Activated CD8-positive, alpha-beta T cell treated with anti-CD3 and anti-CD28 coated beads for 36 hours (primary cell): ENCODE data around the gene SECISBP2L. TPM values are rescaled to one million over a fixed set of nuclear protein-coding genes. Genes with fewer than 3 reads are reported as not detected.

Source experiments
- ATAC-seq: fragments of 200-7000 bp; cut with Tn5 transposase; one replicate; pipeline ENCODE4 v1.10.0; 2021; ENCODE audit warnings: mild to moderate bottlenecking, moderate library complexity
- CTCF ChIA-PET: fragments of 350-600 bp; sonication (Branson Sonifier 250); formaldehyde crosslinking; loops from one replicate; lab custom pipeline; 2021; ENCODE audit warnings: antibody characterized with exemption; lab: Charles Lee
- POLR2A ChIA-PET: fragments of 350-600 bp; sonication (Branson Sonifier 250); formaldehyde crosslinking; loops from one replicate; lab custom pipeline; 2021; ENCODE audit warnings: antibody characterized with exemption; lab: Charles Lee
- DNase-seq: peaks from one replicate; pipeline ENCODE4 v3.0.0-alpha.2; 2020
- H3K27ac Mint-ChIP-seq: one replicate; pipeline ENCODE4 v1.8.0; 2021; ENCODE audit warnings: mild to moderate bottlenecking, mixed read lengths
- H3K27me3 Mint-ChIP-seq: one replicate; pipeline ENCODE4 v1.8.0; 2021; ENCODE audit warnings: mixed read lengths
- H3K36me3 Mint-ChIP-seq: one replicate; pipeline ENCODE4 v1.8.0; 2021; ENCODE audit warnings: low read depth, mixed read lengths
- H3K4me1 Mint-ChIP-seq: one replicate; pipeline ENCODE4 v1.8.0; 2021; ENCODE audit warnings: low read depth, mixed read lengths
- H3K4me3 Mint-ChIP-seq: one replicate; pipeline ENCODE4 v1.8.0; 2021; ENCODE audit warnings: mild to moderate bottlenecking, moderate library complexity, mixed read lengths
- H3K9me3 Mint-ChIP-seq: one replicate; pipeline ENCODE4 v1.8.0; 2021; ENCODE audit warnings: mixed read lengths
- CTCF ChIP-seq: fragments of 200-600 bp; IDR thresholded peaks from one replicate; pipeline ENCODE4 v1.8.0; 2022; ENCODE audit warnings: antibody characterized with exemption, mild to moderate bottlenecking
- intact Hi-C: fragments of 100-400 bp; cut with micrococcal nuclease; formaldehyde crosslinking; loops from one replicate; pipeline ENCODE4 v1.10.0; 2022
- total RNA-seq, 2 experiments: library from RNA; stranded (reverse); gene quantifications; one replicate each; pipeline ENCODE4 v1.2.3, GENCODE V29; 2021

SECISBP2L gene
- total RNA-seq, 2 experiments from 2014 or later = 17.9 to 19.6 TPM

- POLR2A ChIA-PET = no interaction called here
- CTCF ChIA-PET = interaction anchor here (1.2 kb wide), 1 partner anchor 36 kb away, joined by 3 read pairs; no protein-coding TSS in a partner anchor
- Mint-ChIP-seq H3K27ac (no peak overlapping the region), H3K4me3 (no peak overlapping the region), H3K36me3 (no peaks in the 10 kb centered on the region), H3K4me1 (no peaks in the 10 kb centered on the region), H3K27me3 (no peaks in the 10 kb centered on the region), H3K9me3 (no peaks in the 10 kb centered on the region)
- TF ChIP-seq CTCF = no peak
- no peak for DNase-seq
- no peak for ATAC-seq
- intact Hi-C loops = no loop called here
Observed at GRCh38 chr15:49085696-49086459, 39.6 kb upstream of the SECISBP2L start.

- Mint-ChIP-seq H3K36me3 (no peaks in the 10 kb centered on the region), H3K4me1 (no peaks in the 10 kb centered on the region), H3K27ac (no peak overlapping the region), H3K4me3 (no peak overlapping the region), H3K9me3 (no peaks in the 10 kb centered on the region), H3K27me3 (peaks cover 1% of the 10 kb centered on the region)
- POLR2A ChIA-PET = no interaction called here
- ATAC-seq (no peak), DNase-seq (no peak)
- CTCF ChIA-PET = interaction anchor here (1.4 to 1.8 kb wide), 2 partner anchors 9 to 22 kb away, joined by 3 to 4 read pairs; no protein-coding TSS in a partner anchor
- intact Hi-C loops = no loop called here
- no peak for TF ChIP-seq CTCF
Observed at GRCh38 chr15:49084285-49084570, 38.0 kb upstream of the SECISBP2L start.

GRCh38 chr15:49083401-49084284, 37.4 kb upstream of the SECISBP2L start:
- ChIA-PET CTCF (interaction anchor here (1.4 to 1.8 kb wide), 3 partner anchors 10 to 108 kb away, joined by 3 to 4 read pairs (median 3); no protein-coding TSS in a partner anchor), POLR2A (interaction anchor here (0.7 kb wide), 1 partner anchor 13 kb away, joined by 3 read pairs; no protein-coding TSS in a partner anchor)
- peaks cover 1% of the 10 kb centered on the region for H3K27me3 Mint-ChIP-seq
- ATAC-seq (no peak), DNase-seq (no peak)
- no peak overlapping the region for H3K27ac Mint-ChIP-seq
- H3K36me3 Mint-ChIP-seq = no peaks in the 10 kb centered on the region
- H3K4me3 Mint-ChIP-seq = no peak overlapping the region
- TF ChIP-seq CTCF = no peak
- no peaks in the 10 kb centered on the region for H3K9me3 Mint-ChIP-seq
- intact Hi-C loops = no loop called here
- no peaks in the 10 kb centered on the region for H3K4me1 Mint-ChIP-seq

- Mint-ChIP-seq H3K36me3 (no peaks in the 10 kb centered on the region), H3K4me1 (no peaks in the 10 kb centered on the region), H3K27me3 (peaks cover 1% of the 10 kb centered on the region), H3K27ac (no peak overlapping the region), H3K9me3 (no peaks in the 10 kb centered on the region), H3K4me3 (no peak overlapping the region)
- ATAC-seq = no peak
- intact Hi-C loops = no loop called here
- DNase-seq = no peak
- CTCF ChIA-PET = interaction anchor here (1.4 to 1.8 kb wide), 2 partner anchors 10 to 107 kb away, joined by 3 to 4 read pairs; no protein-coding TSS in a partner anchor
- no peak for TF ChIP-seq CTCF
- POLR2A ChIA-PET = interaction anchor here (0.7 to 1.1 kb wide), 3 partner anchors 14 to 36 kb away, joined by 3 read pairs; no protein-coding TSS in a partner anchor
Observed at GRCh38 chr15:49082960-49083359, 36.7 kb upstream of the SECISBP2L start.
